Measurements from ENCODE around the gene ATAD3A. TPM values are rescaled to one million over a fixed set of nuclear protein-coding genes. Genes with fewer than 3 reads are reported as not detected.
"Not testable (repeated sequence)": the region's sequence is repeated elsewhere in the genome, so short reads cannot be mapped to it uniquely, and the experiment has no call there.

ATAD3A gene
- polyA plus RNA-seq, 3 donors: 28.5 to 33.5 (median 32.7) TPM

- DNase-seq: not testable (repeated sequence)
Observed at GRCh38 chr1:1518621-1519007, 6.7 kb downstream of the ATAD3A start.

GRCh38 chr1:1519805-1520505, 8.0 kb downstream of the ATAD3A start:
- DNase-seq: not testable (repeated sequence)

- DNase-seq: no peak
Observed at GRCh38 chr1:1521331-1521730, 9.4 kb downstream of the ATAD3A start.

GRCh38 chr1:1522536-1522935, 10.6 kb downstream of the ATAD3A start:
- not testable (repeated sequence) for DNase-seq

- not testable (repeated sequence) for DNase-seq
Observed at GRCh38 chr1:1523226-1523625, 11.3 kb downstream of the ATAD3A start.

- DNase-seq: not testable (repeated sequence)
Observed at GRCh38 chr1:1523651-1524050, 11.7 kb downstream of the ATAD3A start.

- not testable (repeated sequence) for DNase-seq
Observed at GRCh38 chr1:1524750-1525383, 12.9 kb downstream of the ATAD3A start.

- not testable (repeated sequence) for DNase-seq
Observed at GRCh38 chr1:1526476-1526875, 14.5 kb downstream of the ATAD3A start.

GRCh38 chr1:1527092-1527816, 15.3 kb downstream of the ATAD3A start:
- no peak for DNase-seq

- DNase-seq: no peak
Observed at GRCh38 chr1:1528301-1529267, 16.6 kb downstream of the ATAD3A start.

GRCh38 chr1:1529321-1529720, 17.4 kb downstream of the ATAD3A start:
- DNase-seq: no peak

GRCh38 chr1:1529936-1530335, 18.0 kb downstream of the ATAD3A start:
- DNase-seq: no peak

GRCh38 chr1:1531947-1532346, 20.0 kb downstream of the ATAD3A start:
- DNase-seq: no peak

- not testable (repeated sequence) for DNase-seq
Observed at GRCh38 chr1:1533176-1533893, 21.4 kb downstream of the ATAD3A start.

- not testable (repeated sequence) for DNase-seq
Observed at GRCh38 chr1:1533894-1534291, 21.9 kb downstream of the ATAD3A start.

- no peak for DNase-seq
Observed at GRCh38 chr1:1534401-1535154, 22.6 kb downstream of the ATAD3A start.

- no peak for DNase-seq
Observed at GRCh38 chr1:1535201-1536018, 23.4 kb downstream of the ATAD3A start.

- DNase-seq: no peak
Observed at GRCh38 chr1:1536019-1536937, 24.3 kb downstream of the ATAD3A start.

Data from renal pelvis (tissue), 4 donors.